ENCODE results near the gene FRMD5. TPM values are rescaled to one million over a fixed set of nuclear protein-coding genes. Genes with fewer than 3 reads are reported as not detected.
"Not testable (repeated sequence)": the region's sequence is repeated elsewhere in the genome, so short reads cannot be mapped to it uniquely, and the experiment has no call there.

Gene FRMD5
- total RNA-seq, 1 donor from 2014 or later, result 25.3 TPM

GRCh38 chr15:43873651-43874050 lies 321.4 kb downstream of the FRMD5 start:
- no peak for DNase-seq (ENCODE audit: low spot score in 2 of 2)
- no peak for FAIRE-seq

DNA sequence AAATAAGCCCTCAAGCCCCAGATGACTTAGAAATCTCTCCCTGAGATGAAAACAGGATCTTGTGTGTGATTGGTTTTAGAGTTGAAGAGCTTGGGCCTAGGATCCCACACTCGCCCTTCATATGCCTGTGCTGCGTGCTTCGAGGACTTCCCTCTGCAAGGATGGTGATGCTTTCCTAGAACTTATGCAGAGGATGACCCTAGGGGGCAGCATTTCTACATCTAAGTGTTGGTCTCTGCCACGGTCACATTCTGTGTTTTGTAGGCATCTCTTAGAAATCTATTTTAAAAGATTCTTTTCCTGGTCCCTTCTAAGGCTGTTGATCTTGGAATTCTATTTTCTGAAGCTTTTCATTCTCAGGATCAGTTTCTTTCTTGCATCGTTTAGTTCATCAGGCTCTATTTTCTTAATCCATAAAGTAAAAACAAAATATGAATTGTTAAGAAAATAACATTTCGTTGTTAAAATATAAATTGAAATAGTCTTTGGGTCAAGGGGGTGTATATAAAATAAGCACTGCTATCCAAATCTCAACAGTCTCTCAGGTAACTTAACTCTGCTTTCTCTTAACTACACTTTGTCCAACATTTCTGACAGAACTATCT lies 322.6 kb downstream of the FRMD5 start:
- DNase-seq (ENCODE audit: low spot score in 2 of 2) (peak; percentile 33 to 61), FAIRE-seq (no peak)

DNA sequence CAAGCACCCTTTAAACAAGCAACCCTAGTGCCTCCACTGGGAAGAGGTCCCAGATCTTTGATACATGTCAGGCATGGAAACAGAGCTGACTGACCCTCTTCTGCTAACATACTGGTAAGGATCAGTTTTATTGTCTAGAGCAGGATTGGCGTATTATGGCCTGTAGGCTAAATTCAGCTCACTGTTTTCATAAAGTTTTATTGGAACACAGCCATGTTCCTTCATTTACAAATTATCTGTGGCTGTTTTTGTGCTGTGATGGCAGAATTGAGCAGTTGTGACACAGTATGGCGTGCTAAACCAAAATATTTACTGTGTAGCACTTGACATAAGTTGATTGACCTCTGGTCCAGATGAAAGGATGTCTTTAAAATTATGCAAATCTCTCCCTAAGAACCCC lies 323.2 kb downstream of the FRMD5 start:
- FAIRE-seq, result no peak
- DNase-seq (ENCODE audit: low spot score in 2 of 2), result no peak

GRCh38 chr15:43868406-43868805 lies 326.7 kb downstream of the FRMD5 start:
- DNase-seq (ENCODE audit: low spot score in 2 of 2) (no peak), FAIRE-seq (no peak)

GRCh38 chr15:43867096-43867495 lies 328.0 kb downstream of the FRMD5 start:
- FAIRE-seq, result no peak
- no peak for DNase-seq (ENCODE audit: low spot score in 2 of 2)

- not testable (repeated sequence) for FAIRE-seq; DNase-seq (ENCODE audit: low spot score in 2 of 2)
Measured at GRCh38 chr15:43866636-43867035, 328.4 kb downstream of the FRMD5 start.

DNA sequence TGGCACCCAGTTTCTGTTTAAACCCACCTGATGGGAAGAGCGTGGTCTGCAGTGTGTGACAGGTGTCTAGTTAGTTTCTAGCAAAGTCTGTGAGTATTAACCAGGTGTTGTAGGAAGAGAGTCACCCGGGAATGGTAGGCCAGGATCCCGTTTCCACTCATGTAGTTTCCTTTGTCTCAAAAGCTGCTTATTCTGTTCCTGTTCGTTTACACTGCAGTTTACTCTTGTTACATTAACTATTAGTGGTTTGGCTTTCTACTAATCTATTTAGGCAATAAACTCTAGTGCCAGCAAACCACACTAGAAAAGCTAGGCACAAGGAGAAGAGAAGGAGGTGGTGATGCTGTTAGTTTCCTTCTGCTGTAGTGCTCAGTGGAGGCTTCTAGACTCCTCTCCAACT lies 335.5 kb downstream of the FRMD5 start:
- DNase-seq (ENCODE audit: low spot score in 2 of 2), result no peak
- FAIRE-seq, result no peak

- DNase-seq (ENCODE audit: low spot score in 2 of 2), result no peak
- FAIRE-seq, result no peak
Measured at GRCh38 chr15:43854801-43855200, 340.3 kb downstream of the FRMD5 start.

GRCh38 chr15:43852607-43853006 lies 342.5 kb downstream of the FRMD5 start:
- no peak for FAIRE-seq
- no peak for DNase-seq (ENCODE audit: low spot score in 2 of 2)

DNA sequence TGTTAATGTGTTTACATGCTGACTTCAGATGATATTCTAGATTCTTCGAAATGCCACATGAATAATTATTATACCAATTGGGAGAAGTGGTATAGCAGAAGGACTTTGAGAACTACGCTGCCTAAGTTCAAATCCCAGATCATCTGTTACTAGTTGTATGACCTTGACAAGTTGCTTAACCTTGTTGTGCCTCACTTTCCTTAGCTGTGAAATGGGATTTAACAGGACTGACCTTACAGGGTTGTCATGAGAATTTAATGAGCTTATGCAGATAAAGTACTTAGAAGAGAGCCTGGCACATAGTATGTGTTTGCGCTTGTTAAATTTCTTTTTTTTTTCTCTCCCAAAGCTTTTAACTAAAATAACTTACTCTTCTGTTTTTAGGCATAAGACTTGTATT lies 343.8 kb downstream of the FRMD5 start:
- no peak for DNase-seq (ENCODE audit: low spot score in 2 of 2)
- no peak for FAIRE-seq

DNA sequence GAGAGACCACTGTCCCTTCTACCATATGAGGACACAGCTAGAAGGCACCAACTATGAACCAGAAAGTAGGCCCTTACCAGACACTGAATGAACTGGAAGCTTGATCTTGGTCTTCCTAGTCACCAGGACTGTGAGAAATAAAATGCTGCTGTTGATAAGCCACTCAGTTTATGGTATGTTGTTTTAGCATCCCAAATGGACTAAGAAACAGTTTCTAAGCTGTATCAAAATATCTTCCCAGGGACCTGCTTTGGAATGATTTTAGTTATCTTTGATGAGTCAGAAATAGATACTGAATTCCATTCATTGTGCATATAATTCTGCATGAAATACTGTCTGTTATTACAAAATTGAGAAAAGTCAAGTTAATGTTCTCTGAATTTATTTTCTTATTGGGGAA lies 349.6 kb downstream of the FRMD5 start:
- FAIRE-seq, result no peak
- DNase-seq (ENCODE audit: low spot score in 2 of 2), result no peak

DNA sequence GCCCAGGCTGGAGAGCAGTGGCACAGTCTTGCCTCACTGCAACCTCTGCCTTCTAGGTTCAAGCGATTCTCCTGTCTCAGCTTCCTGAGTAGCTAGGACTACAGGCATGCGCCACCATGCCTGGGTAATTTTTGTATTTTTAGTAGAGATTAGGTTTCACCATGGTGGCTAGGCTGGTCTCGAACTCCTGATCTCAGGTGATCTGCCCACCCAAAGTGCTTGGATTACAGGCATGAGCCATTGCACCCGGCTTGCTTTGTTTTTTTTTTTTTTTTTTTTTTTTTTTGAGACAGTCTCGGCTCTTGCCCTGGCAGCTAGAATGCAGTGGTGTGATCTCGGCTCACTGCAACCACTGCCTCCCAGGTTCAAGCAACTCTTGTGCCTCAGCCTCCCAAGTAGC lies 362.6 kb downstream of the FRMD5 start:
- not testable (repeated sequence) for FAIRE-seq; DNase-seq (ENCODE audit: low spot score in 2 of 2)

DNA sequence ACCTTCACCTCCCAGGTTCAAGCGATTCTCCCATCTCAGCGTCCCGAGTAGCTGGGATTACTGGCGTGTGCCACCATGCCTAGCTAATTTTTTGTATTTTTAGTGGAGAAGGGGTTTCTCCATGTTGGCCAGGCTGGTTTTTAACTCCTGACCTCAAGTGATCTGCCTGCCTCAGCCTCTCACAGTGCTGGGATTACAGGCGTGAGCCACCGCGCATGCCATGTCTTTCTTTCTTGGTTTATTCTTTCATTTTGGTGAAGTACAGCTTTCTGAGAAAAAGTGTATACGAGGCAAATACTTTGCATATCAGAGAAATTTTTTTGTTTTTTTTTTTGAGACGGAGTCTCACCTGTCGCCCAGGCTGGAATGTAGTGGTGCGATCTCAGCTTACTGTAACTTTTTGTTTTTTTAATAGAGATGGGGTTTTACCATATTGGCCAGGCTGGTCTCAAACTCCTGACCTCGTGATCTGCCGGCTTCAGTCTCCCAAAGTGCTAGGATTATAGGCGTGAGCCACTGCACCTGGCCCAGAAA lies 363.5 kb downstream of the FRMD5 start:
- not testable (repeated sequence) for DNase-seq (ENCODE audit: low spot score in 2 of 2); FAIRE-seq

DNA sequence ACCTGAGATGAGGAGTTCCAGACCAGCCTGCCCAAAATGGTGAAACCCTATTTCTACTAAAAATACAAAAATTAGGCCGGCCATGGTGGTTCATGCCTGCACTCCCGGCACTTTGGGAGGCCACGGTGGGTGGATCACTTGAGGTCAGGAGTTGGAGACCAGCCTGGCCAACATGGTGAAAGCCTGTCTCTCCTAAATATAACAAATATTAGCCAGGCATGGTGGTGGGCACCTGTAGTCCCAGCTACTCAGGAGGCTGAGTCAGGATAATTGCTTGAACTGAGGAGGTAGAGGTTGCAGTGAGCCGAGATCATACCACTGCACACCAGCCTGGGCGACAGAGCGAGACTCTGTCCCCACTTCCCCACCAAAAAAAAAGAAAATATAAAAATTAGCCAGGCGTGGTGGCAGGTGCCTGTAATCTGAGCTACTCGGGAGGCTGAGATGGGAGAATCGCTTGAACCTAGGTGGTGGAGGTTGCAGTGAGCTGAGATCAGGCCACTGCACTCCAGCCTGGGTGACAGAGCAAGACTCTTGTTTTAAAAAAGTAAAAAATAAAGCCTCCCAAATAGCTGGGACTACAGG lies 364.3 kb downstream of the FRMD5 start:
- DNase-seq (ENCODE audit: low spot score in 2 of 2); FAIRE-seq: not testable (repeated sequence)

DNA sequence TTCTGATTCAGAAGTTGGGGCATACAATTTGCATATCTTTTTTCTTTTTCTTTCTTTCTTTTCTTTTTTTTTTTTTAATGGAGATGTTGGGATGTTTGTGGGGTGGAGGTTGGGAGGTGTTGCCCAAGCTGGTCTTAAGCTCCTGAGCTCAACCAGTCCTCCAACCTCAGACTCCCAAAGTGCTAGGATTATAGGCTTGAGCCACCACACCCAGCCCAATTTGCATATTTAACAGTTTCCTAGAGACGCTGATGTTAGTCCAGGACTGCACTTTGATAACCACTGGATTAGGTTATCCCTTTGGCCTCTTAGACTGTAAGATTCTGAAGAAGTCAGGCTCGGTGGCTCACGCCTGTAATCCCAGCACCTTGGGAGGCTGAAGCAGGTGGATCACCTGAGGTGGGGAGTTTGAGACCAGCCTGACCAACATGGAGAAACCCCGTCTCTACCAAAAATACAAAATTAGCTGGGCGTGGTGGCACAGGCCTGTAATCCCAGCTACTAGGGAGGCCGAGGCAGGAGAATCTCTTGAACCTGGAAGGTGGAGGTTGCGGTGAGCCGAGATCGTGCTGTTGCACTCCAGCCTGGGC lies 365.0 kb downstream of the FRMD5 start:
- not testable (repeated sequence) for DNase-seq (ENCODE audit: low spot score in 2 of 2); FAIRE-seq

GRCh38 chr15:43828061-43828657 lies 366.9 kb downstream of the FRMD5 start:
- FAIRE-seq, result no peak

GRCh38 chr15:43826508-43827341 lies 368.3 kb downstream of the FRMD5 start, which contains the start of gene WDR76:
TSS of gene WDR76 (plus strand) at chr15:43827002. CDS start at chr15:43827033, 31 bp downstream.
- DNase-seq (ENCODE audit: low spot score in 2 of 2), result peak; percentile 15 to 67
- no peak for FAIRE-seq

More at GRCh38 chr15:43828061-43828657, 366.9 kb downstream of the FRMD5 start:
- no peak for DNase-seq (ENCODE audit: low spot score in 2 of 2)

GRCh38 chr15:43826029-43826507 lies 369.0 kb downstream of the FRMD5 start:
- no peak for FAIRE-seq
- DNase-seq (ENCODE audit: low spot score in 2 of 2), result no peak

DNA sequence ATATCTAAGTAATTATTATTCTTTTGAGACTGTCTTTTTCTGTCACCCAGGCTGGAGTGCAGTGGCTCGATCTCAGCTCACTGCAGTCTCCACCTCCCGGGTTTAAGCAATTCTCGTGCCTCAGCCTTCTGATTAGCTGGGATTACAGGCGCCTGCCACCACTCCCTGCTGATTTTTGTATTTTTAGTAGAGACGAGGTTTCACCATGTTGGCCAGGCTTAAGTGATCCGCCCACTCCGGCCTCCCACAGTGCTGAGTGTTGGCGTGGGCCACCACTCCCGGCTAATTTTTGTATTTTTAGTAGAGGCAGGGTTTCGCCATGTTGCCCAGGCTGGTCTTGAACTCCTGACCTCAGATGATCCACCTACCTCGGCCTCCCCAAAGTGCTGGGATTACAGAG lies 369.8 kb downstream of the FRMD5 start:
- not testable (repeated sequence) for DNase-seq (ENCODE audit: low spot score in 2 of 2); FAIRE-seq
